GM23338 (cell line): ENCODE measurements around the gene GAS1. TPM values are rescaled to one million over a fixed set of nuclear protein-coding genes. Genes with fewer than 3 reads are reported as not detected.

Experiments
- CREB1 ChIP-seq: fragments of 250-450 bp; sonication (Bioruptor Pico); IDR thresholded peaks from 2 replicates; pipeline ENCODE4 v1.5.0; 2020; ENCODE audit warnings: low read depth, mild to moderate bottlenecking, moderate library complexity
- EZH2 ChIP-seq: fragments of 200-600 bp; sonication (generic); IDR thresholded peaks from one replicate; pipeline ENCODE4 v1.8.0; 2017; ENCODE audit warnings: antibody characterized with exemption, mild to moderate bottlenecking, low read depth; ENCODE audit not compliant: unreplicated experiment
- EZH2phosphoT487 ChIP-seq: fragments of 200-600 bp; sonication (generic); IDR thresholded peaks from one replicate; pipeline ENCODE4 v1.8.1; 2018; ENCODE audit warnings: antibody characterized with exemption; ENCODE audit not compliant: unreplicated experiment
- JUNB ChIP-seq: IDR thresholded peaks from one replicate; pipeline ENCODE4 v1.6.1; 2016; ENCODE audit warnings: antibody characterized with exemption; ENCODE audit not compliant: unreplicated experiment
- NANOG ChIP-seq: IDR thresholded peaks from 2 replicates; pipeline ENCODE4 v1.6.1; 2016; ENCODE audit warnings: antibody characterized with exemption, borderline replicate concordance
- POLR2AphosphoS5 ChIP-seq: IDR thresholded peaks from 2 replicates; pipeline ENCODE4 v1.6.1; 2016; ENCODE audit warnings: antibody characterized with exemption, low read depth
- STAT1 ChIP-seq: IDR thresholded peaks from one replicate; pipeline ENCODE4 v1.6.1; 2016; ENCODE audit warnings: antibody characterized with exemption; ENCODE audit not compliant: unreplicated experiment
- ZNF114 ChIP-seq: fragments of 250-450 bp; sonication (Bioruptor Pico); IDR thresholded peaks from 2 replicates; pipeline ENCODE4 v1.5.0; 2020; ENCODE audit warnings: mild to moderate bottlenecking, moderate library complexity
- ZNF331 ChIP-seq: fragments of 250-450 bp; sonication (Bioruptor Pico); IDR thresholded peaks from 2 replicates; pipeline ENCODE4 v1.5.0; 2020; ENCODE audit warnings: low read depth, mild to moderate bottlenecking, moderate library complexity
- polyA plus RNA-seq: library from polyadenylated mRNA; unstranded; fragments of >200 nt; fragmentation: Nextera tagmentation; extraction: Ambion mirVana; gene quantifications from 2 replicates; pipeline ENCODE4 v1.2.1, GENCODE V29; 2016
- total RNA-seq: library from RNA; depleted of rRNA; stranded (reverse); fragments of >200 nt; shearing (Covaris generic); gene quantifications from 2 replicates; pipeline ENCODE4 v1.2.3, GENCODE V29; 2014
- TF ChIP-seq, protein P1 (sequence below): fragments of 250-450 bp; sonication (Bioruptor Pico); IDR thresholded peaks from 2 replicates; pipeline ENCODE4 v1.5.0; 2020; ENCODE audit warnings: mild to moderate bottlenecking, moderate library complexity
- TF ChIP-seq, protein P2 (sequence below): IDR thresholded peaks from 2 replicates; pipeline ENCODE4 v1.6.1; 2016; ENCODE audit warnings: antibody characterized with exemption

The GAS1 gene
- total and polyA plus RNA-seq, 2 experiments from 2014 or later: 1.4 to 7.7 TPM

DNA sequence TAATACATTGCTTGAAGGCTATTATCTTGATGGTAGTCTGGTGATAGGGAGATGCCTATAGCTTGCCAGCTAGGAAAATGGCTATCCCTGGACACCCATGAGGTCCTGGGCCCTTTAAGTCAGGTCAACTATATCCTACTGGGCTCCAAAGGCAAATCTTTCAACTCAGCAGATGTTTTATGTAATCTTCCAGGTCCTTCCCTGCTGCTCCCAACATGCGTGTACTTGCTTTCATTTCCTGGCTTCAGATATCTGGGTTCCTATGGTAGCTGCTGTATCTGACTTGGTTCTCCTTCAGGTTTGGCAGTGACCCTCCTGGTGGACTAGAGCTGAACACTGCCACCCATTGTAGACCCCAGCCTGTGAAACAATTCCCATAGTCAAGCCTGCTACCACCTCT lies 32.4 kb upstream of the GAS1 start (continued):
- TF ChIP-seq, protein P1, sequence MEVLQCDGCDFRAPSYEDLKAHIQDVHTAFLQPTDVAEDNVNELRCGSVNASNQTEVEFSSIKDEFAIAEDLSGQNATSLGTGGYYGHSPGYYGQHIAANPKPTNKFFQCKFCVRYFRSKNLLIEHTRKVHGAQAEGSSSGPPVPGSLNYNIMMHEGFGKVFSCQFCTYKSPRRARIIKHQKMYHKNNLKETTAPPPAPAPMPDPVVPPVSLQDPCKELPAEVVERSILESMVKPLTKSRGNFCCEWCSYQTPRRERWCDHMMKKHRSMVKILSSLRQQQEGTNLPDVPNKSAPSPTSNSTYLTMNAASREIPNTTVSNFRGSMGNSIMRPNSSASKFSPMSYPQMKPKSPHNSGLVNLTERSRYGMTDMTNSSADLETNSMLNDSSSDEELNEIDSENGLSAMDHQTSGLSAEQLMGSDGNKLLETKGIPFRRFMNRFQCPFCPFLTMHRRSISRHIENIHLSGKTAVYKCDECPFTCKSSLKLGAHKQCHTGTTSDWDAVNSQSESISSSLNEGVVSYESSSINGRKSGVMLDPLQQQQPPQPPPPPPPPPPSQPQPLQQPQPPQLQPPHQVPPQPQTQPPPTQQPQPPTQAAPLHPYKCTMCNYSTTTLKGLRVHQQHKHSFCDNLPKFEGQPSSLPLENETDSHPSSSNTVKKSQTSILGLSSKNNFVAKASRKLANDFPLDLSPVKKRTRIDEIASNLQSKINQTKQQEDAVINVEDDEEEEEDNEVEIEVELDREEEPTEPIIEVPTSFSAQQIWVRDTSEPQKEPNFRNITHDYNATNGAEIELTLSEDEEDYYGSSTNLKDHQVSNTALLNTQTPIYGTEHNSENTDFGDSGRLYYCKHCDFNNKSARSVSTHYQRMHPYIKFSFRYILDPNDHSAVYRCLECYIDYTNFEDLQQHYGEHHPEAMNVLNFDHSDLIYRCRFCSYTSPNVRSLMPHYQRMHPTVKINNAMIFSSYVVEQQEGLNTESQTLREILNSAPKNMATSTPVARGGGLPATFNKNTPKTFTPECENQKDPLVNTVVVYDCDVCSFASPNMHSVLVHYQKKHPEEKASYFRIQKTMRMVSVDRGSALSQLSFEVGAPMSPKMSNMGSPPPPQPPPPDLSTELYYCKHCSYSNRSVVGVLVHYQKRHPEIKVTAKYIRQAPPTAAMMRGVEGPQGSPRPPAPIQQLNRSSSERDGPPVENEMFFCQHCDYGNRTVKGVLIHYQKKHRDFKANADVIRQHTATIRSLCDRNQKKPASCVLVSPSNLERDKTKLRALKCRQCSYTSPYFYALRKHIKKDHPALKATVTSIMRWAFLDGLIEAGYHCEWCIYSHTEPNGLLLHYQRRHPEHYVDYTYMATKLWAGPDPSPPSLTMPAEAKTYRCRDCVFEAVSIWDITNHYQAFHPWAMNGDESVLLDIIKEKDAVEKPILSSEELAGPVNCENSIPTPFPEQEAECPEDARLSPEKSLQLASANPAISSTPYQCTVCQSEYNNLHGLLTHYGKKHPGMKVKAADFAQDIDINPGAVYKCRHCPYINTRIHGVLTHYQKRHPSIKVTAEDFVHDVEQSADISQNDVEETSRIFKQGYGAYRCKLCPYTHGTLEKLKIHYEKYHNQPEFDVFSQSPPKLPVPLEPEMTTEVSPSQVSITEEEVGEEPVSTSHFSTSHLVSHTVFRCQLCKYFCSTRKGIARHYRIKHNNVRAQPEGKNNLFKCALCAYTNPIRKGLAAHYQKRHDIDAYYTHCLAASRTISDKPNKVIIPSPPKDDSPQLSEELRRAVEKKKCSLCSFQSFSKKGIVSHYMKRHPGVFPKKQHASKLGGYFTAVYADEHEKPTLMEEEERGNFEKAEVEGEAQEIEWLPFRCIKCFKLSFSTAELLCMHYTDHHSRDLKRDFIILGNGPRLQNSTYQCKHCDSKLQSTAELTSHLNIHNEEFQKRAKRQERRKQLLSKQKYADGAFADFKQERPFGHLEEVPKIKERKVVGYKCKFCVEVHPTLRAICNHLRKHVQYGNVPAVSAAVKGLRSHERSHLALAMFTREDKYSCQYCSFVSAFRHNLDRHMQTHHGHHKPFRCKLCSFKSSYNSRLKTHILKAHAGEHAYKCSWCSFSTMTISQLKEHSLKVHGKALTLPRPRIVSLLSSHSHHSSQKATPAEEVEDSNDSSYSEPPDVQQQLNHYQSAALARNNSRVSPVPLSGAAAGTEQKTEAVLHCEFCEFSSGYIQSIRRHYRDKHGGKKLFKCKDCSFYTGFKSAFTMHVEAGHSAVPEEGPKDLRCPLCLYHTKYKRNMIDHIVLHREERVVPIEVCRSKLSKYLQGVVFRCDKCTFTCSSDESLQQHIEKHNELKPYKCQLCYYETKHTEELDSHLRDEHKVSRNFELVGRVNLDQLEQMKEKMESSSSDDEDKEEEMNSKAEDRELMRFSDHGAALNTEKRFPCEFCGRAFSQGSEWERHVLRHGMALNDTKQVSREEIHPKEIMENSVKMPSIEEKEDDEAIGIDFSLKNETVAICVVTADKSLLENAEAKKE (CRISPR knock-in tag): no peak
- TF ChIP-seq STAT1 (no peak), ZNF331 (CRISPR knock-in tag) (no peak), ZNF114 (no peak), POLR2AphosphoS5 (no peak), JUNB (no peak), EZH2phosphoT487 (no peak), EZH2 (no peak), NANOG (no peak), CREB1 (CRISPR knock-in tag) (no peak)
- TF ChIP-seq, protein P2, sequence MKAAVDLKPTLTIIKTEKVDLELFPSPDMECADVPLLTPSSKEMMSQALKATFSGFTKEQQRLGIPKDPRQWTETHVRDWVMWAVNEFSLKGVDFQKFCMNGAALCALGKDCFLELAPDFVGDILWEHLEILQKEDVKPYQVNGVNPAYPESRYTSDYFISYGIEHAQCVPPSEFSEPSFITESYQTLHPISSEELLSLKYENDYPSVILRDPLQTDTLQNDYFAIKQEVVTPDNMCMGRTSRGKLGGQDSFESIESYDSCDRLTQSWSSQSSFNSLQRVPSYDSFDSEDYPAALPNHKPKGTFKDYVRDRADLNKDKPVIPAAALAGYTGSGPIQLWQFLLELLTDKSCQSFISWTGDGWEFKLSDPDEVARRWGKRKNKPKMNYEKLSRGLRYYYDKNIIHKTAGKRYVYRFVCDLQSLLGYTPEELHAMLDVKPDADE: no peak
